HG02623 (cell line): ENCODE data around the gene TUBGCP6.
"Not testable (repeated sequence)": the region's sequence is repeated elsewhere in the genome, so short reads cannot be mapped to it uniquely, and the experiment has no call there.

Source experiments
- ATAC-seq: cut with Tn5 transposase; IDR thresholded peaks from one replicate; pipeline ENCODE4 v1.9.1; 2021; ENCODE audit warnings: moderate library complexity; ENCODE audit not compliant: unreplicated experiment

TUBGCP6 gene

DNA sequence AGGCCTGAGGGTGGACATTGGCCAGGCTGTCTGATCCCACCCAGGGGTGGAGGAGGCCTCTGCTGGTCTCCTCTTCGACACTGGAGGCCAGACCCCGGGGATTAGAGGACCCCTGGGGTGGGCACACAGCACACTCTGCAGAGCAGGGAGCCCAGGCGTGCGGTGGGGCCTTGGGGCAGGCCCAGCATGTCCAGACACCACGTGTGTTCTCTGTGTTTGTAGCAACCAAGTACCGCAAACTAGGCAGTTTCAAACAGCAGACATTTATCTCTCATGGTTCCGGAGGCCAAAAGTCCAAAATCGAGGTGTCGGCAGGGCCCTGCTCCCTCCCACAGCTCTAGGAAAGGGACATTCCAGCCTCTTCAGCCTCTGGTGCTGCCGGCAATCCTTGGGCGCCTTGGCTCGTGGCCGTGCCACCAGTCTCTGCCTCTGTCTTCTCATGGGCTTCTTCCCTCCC is 72.8 kb downstream of the TUBGCP6 start:
- no peak for ATAC-seq

DNA sequence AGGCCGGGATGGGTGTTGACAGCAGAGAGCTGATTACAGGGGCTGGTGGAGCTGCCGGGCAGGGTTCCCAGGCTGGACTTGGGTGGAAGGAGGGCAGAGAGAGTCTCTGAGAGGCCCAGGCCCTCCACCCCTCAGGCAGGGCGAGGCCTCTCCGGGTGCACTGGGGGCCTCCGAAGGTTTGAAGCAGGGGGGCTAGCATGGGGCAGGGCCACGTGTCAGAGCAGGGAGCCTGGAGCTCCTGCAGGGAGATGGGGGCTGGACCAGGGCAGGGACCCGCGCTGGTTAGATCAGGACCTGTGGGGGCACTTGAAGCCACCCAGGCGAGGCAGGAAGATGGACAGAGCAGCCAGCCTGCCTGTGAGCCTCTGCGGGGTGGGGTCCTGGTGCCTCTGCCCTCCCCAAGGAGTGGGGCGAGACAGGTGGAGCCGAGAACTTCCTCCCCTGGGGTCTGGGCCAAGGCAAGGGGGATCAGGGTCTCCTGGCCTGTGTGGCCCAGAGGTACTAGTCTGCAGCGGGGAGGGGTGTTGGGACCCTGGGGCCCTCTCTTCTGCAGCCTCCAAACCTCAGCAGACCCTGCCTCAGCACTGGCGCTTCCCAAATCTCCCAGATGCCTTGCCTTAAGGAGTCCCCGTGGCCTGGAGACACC is 73.4 kb downstream of the TUBGCP6 start:
- no peak for ATAC-seq

DNA sequence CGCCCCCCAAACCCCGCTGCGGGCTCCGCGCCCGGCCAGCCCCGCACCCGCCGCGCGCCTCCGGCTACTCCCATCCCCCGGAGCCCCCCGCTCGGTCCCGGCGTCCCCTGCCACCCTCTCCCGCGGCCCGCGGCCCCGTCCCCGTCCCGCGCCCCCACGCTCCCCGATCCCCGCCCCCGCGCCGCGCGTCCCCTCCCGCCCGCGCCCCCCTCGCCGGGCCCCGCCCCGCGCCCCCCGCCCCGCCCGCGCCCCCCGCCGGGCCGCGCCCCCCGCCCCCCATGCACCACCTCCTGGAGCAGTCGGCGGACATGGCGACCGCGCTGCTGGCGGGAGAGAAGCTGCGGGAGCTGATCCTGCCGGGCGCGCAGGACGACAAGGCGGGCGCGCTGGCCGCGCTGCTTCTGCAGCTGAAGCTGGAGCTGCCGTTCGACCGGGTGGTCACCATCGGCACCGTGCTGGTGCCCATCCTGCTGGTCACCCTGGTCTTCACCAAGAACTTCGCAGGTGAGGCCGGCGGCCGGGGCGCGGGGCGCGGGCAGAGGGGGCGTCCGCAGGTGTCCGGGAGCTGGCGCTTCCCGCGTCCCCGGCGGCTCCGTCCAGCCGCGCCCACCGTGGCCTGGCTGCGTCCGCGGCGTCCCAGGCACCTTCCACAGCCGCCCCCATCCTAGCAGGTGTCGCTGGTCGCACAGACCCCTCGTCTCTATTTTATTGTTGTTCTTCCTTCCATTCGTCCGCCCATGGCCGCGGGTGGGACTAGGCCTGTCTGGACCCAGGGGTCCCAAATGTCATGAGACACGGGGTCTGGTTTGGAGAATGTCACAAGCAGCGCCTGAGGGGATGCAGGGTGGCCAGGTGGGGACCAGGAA is 74.1 kb downstream of the TUBGCP6 start, which contains the start of gene PANX2:
TSS of gene PANX2 (plus strand) at position 279 of the 866 bp plus-strand sequence. CDS start at position 279, 0 bp downstream.
- no peak for ATAC-seq

DNA sequence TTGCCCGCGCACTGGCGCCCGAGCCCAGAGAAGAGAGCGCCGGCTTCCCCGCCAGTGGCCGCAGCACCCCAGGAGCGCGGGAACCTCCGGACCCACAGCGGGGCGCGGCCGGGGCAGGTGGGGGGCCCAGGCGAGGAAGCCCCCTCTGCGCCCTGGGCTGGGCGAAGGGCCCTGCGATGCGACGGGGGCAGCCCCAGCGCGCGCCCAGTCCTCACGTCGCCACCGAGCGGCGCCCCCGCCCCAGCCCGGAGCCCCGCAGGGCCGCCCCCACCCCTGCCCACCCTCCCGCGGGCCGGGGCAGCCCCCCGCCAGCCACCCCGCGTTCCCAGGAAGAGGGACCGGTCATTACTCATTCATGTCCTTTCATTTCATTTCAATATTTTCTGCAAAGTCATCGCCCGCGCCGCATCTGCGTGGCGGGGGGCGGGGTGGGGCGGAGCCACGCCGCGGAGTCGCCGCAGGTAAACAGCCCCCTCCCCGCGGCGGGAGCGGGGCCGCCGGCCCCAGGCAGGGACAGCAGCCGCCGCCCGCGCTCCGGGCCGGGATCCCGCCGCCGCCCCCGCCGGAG is 75.0 kb downstream of the TUBGCP6 start:
- ATAC-seq = no peak

DNA sequence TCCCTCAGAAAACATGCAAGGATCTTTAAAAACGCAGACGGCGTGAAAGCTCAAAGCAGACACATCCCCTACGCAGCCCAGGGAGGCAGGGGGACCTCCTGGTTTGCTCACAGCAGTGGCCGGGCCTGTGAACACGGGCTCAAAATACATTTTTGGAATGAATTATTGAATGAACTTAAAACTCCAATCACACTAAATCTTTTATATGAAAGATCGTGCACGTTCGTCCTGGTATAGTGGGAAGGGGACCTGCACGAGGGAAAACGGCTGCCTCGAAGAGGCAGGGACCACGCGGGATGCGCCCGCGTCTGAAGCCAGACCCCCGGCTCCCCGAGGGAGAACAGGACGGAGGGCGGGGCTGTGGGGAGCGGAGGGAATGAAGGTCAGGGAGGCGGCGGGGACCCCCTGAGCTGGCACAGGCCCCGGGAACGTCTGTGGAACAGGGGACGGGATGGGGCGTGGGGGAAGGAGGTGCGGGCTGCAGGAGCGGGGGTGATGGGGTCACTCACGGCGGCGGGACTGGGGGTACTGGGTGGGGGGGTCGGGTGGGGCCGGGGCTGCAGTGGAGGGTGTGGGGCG is 75.6 kb downstream of the TUBGCP6 start:
- no peak for ATAC-seq

DNA sequence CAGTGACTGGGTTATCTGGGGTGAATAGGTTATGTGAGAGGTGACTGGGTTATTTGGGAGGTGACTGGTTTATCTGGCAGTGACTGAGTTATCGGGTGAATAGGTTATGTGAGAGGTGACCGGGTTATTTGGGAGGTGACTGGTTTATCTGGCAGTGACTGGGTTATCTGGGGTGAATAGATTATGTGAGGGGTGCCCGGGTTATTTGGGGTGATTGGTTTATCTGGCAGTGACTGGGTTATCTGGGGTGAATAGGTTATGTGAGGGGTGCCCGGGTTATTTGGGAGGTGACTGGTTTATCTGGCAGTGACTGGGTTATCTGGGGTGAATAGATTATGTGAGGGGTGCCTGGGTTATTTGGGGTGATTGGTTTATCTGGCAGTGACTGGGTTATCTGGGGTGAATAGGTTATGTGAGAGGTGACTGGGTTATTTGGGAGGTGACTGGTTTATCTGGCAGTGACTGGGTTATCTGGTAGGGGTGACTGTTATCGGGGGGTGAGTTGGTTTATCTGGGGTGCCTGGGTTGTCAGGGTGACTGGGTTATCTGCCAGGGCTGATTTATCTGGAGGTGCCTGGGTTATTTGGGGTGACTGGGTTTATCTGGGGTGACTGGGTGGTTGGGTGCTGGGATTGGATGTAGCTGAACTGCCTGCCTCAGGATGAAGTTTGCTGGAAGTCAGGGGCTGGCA is 76.2 kb downstream of the TUBGCP6 start:
- ATAC-seq = not testable (repeated sequence)

DNA sequence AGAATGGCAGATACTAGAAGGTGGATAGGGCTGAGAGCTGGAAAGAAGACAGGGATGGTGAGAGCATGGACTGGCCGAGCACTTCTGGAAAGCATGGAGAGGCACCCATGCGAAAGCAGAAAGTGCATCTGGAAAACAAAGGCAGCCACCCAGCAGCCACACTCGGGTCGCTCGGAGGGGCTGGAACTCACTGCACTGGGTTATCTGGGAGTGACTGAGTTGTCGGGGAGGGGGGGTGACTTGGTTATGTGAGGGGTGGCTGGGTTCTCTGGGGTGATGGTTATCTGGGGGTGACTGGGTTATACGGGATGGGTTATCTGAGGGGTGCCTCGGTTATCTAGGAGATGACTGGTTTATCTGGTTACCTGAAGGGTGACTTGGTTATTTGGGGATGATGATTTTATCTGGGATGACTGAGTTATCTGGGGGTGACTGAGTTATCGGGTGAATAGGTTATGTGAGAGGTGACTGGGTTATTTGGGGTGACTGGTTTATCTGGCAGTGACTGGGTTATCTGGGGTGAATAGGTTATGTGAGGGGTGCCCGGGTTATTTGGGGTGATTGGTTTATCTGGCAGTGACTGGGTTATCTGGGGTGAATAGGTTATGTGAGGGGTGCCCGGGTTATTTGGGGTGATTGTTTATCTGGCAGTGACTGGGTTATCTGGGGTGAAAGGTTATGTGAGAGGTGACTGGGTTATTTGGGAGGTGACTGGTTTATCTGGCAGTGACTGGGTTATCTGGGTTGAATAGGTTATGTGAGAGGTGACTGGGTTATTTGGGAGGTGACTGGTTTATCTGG is 76.9 kb downstream of the TUBGCP6 start:
- ATAC-seq = no peak
